ENCODE data around the gene PDPK1.
"Not testable (repeated sequence)": the region's sequence is repeated elsewhere in the genome, so short reads cannot be mapped to it uniquely, and the experiment has no call there.

- not testable (repeated sequence) for TF ChIP-seq CTCF (conservative IDR thresholded peaks at IDR 0.05; ENCODE audit: low read length); EZH2phosphoT487 (IDR thresholded peaks at IDR 0.05; ENCODE audit: borderline replicate concordance)
These were observed 22.9 kb downstream of the PDPK1 start for GRCh38 chr16:2560798-2561133.

Data from Loucy (cell line).